Cerebellar nuclear complex (tissue), 1 donor: ENCODE measurements around the gene COPG2.
"Not testable (repeated sequence)": the region's sequence is repeated elsewhere in the genome, so short reads cannot be mapped to it uniquely, and the experiment has no call there.

Experiments
- DNase-seq, 2 experiments: peaks; one replicate each; lab custom pipeline; 2025; lab: John Stamatoyannopoulos, UW

Gene COPG2

DNA sequence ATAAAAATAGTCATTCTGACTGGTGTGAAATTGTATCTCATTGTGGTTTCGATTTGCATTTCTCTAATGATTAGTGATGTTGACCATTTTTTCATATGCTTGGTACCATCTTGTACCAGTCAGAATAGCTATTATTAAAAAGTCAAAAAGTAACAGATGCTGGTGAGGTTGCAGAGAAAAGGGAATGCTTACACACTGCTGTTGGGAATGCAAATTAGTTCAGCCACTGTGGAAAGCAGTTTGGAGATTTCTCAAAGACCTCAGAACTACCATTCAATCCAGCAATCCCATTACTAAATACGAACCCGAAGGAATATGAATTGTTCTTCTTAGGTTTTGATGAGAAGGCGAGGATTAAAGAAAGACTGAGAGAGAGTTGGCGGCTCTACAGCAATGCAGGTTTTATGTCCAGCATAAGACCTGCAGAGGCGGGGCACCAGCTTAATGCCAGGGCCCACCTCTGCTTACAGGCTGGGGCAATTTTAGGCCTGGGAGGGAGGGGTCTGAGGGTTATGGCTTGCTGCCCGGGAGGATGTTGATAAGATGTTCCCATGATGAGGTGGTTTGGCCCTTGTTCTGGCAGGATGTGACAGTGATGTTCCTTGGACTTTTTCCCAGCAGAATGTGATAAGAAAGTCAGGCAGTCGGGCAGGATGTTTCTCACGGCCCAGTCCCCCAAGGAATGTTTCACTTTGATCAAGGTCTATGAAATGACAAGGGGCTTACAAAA is 102.2 kb downstream of the COPG2 start:
- DNase-seq, result no peak

DNA sequence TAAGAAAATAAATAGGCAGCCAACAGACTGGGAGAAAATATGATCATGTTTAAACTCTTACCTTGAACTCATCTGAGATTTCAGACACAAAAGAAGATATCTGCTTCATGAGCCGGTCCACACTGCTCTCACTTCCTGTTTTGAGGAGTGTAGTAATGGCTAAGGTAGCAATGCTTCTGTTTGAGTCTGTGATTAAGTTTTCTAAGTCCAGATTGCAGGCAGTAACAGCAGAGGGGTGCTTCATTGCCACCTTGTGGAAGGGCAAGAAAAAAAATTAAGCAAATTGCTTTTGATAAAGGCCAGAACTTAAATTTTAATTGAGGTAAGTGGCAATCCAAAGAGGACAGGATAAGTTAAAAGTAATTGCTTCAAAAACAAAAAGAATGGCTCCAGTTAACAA is 107.6 kb downstream of the COPG2 start:
- no peak for DNase-seq

DNA sequence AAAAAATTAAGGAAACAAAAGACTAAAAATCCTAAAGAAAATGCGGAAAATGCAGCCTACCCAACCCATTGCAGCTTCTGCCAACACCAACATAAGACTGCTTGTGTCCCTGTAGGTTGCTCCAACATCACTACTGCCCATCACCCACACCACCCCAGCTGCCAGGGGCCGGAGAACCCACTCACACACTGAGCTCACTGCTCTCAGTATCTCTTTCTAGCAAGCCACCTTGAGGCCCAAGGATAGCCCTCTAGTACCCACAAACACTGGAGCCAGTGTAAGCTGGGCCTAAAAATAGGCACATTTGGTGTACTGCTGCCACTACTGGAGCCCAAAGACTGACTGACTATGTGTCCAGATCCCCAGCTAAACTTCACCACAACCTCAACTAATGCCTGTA is 109.4 kb downstream of the COPG2 start:
- DNase-seq, result no peak

DNA sequence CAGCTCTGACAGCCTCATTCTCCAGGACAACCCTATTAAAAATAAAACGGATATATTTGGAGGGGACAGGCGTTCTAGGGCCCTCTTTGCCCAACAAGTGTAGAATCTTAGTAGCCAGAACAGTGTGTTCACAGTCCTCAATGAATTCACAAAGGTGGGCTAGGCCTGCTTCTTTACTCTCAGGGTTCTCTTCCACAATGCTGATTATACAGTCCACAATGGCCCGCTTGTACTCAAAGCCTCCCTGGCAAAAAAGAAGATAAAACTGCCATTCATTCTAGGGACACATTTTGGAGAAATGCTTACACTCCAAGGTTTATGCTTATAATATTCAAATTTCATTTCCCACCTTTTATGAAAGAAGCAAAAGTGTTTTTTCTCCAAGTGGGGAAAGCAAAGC is 114.1 kb downstream of the COPG2 start:
- no peak for DNase-seq

DNA sequence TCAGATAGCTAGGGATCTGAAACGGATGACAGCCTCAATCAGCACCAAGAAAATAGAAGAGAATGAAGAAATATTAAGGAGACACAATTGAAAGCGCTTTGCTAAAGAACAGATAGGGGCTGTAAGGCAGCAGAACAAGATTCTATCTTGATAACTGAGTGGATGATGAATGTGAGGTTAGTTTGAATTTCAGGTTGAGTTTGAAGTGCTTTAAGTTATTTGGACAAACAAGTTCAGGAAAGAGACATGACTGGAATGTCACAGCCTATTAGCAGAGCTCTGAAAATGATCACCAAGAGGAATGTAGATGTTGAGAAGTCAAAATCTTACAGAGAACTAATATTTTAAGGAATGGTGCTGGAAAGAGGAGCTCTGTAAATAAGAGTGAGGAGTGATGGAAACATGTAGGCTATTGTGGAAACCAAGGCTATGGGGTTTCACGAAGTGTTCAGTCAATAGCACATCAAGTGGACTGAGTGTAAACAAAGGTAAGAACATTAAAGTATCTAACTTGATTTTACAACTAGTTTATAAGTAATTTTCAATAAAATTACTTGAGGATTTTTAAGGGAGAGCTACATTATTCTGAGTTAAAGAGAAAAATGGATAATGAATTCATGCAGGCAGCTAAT is 115.0 kb downstream of the COPG2 start:
- DNase-seq, result no peak

DNA sequence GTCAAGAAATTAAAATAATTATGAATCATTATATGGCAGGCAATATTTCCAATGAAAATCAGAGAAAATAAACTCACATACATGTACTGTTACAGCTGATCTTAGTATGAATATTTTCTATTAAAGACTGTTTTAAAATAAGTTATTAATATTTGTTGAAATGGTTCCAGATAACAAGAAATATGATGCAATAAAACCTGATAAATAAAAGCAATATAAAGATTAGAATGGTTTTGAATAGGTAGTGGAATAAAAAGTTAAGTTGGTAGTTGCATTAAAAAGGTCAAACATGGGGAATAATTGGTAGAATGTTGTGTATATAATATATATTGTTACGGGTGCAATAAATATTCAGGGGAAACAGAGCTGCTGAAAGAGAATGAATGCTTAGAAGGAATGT is 124.2 kb downstream of the COPG2 start:
- no peak for DNase-seq

DNA sequence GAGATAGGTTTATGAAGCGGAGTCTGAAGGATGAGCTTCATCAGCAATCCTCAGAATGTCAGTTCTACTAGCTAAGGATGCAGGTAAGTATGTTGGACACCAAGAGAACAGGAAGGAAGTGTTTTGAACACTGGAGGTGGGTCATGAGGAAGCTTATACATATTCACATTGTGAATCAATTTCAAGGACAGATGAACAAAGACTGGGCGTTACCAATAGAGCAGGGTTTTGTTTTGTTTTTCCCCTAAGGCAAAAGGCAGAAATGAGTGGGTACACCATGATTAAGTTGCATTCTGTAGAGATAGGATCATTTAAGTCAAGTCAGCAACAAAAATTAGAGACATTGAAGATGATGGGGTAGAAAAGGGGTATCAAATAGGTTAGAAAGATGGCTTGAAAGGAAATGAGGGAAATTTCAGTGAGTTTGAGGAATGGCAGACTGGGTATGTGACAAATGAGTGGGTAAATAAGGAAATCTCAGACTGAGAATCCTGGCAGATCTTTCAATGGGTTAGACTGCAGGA is 125.0 kb downstream of the COPG2 start:
- DNase-seq, result no peak

DNA sequence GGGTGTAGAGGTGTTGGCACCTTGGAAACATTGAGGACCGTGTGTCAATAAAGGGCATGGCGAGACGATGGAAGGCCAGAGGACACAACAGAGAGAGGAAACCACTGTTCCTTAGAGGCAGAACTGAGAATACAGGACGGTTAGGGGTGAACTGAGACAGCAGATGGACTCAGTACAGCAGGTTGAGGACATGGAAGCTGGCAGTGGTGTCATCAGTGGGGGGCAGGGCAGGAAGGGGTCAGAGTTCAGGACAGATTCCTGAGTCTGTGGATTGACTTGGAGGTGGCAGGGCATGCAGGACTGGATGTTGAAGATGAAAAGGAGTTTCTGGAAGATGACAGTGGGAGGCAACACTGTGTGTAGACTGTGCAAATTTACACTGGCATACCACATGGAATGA is 126.3 kb downstream of the COPG2 start:
- DNase-seq, result not testable (repeated sequence)

DNA sequence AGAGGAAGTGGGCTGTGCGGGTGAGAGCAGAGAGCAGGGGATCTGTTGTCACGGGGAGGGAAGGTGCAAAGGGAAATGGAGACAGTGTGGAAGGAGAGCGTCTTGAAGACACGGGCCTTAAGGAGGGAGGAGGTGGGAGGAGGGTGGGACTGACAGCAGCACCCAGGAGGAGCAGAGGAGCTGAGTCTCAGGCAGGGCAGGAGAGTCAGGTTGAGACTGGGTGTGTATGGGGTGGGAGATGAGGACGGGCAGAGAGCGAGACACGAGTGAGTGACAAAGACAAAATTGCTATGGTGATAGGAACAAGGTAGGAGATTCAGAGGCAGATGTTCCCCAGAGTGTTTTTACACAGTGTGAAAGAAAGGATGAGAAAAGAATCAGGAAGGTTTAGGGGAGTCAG is 127.3 kb downstream of the COPG2 start:
- DNase-seq, result not testable (repeated sequence)

DNA sequence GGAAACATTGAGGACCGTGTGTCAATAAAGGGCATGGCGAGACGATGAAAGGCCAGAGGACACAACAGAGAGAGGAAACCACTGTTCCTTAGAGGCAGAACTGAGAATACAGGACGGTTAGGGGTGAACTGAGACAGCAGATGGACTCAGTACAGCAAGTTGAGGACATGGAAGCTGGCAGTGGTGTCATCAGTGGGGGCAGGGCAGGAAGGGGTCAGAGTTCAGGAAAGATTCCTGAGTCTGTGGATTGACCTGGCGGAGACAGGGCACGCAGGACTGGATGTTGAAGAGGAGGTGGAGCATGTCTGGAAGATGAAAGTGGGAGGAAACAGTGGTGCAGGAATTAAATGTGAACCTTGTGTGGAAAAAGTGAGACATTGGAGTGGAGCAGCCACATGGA is 130.7 kb downstream of the COPG2 start:
- DNase-seq, result not testable (repeated sequence)

DNA sequence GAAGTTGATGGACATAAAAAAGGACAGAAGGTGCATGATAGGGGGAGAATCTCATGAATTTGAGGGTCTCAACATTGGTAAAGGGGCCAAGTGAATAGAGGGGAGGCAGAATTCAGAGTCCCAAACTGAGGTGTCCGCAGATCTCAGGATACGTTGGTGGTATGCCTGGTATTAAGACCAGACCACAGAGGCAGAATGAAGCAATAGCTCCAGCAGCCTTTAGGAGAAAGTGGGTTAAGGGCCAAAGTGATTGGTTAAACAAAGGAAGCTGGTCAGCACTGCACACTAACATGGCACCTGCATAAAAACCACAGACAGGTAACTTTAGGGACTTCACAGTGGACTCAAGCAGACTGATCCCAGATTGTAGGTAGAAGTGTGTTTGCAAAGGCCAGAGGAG is 139.1 kb downstream of the COPG2 start:
- no peak for DNase-seq

DNA sequence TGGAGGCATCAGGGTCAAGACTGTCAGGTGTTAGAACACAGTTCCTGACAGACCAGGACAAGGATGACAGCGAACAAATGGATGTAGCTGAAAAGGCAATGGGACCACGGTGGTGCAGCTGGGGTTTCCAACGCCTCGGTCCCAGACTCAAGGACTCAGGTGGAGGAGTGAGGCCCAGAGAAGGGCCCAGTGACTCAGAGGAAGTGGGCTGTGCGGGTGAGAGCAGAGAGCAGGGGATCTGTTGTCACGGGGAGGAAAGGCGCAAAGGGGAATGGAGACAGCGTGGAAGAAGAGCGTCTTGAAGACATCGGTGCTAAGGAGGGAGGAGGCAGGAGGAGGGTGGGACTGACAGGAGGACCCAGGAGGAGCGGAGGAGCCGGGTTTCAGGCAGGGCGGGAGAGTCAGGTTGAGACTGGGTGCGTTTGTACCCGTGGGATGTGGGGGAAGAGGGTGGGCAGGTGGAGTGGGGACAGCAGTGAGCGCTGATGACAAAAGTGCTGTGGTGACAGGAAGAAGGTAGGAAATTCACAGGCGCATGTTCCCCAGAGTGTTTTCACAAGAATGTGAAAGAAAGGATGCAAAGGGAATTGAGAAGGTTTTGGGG is 140.7 kb downstream of the COPG2 start:
- DNase-seq, result not testable (repeated sequence)

DNA sequence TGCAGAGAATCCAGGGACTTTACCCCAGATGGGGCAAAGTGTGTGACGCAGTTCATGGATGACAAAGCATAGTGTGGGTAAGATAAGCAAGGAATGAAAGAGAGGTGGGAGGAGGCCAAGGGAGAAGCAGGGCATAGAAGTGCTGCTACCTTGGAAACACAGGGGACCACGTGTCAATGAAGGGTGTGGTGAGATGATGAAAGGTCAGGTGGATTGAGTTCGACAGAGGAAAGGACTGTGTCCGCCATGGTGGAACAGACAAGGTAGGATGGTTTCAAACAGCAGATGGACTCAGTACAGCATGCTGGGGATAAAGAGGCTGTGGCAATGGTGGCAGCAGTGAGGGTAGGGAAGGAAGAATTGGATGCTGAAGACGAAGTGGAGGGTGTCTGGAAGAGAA is 143.9 kb downstream of the COPG2 start:
- no peak for DNase-seq

DNA sequence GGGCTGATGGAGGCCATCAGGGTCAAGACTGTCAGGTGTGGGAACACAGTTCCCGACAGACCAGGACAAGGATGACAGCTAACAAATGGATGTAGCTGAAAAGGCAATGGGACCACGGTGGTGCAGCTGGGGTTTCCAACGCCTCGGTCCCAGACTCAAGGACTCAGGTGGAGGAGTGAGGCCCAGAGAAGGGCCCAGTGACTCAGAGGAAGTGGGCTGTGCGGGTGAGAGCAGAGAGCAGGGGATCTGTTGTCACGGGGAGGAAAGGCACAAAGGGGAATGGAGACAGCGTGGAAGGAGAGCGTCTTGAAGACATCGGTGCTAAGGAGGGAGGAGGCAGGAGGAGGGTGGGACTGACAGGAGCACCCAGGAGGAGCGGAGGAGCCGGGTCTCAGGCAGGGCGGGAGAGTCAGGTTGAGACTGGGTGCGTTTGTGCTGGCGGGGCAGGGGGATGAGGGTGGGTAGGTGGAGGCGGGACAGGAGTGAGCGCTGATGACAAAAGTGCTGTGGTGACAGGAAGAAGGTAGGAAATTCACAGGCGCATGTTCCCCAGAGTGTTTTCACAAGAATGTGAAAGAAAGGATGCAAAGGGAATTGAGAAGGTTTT is 144.9 kb downstream of the COPG2 start:
- DNase-seq, result not testable (repeated sequence)

DNA sequence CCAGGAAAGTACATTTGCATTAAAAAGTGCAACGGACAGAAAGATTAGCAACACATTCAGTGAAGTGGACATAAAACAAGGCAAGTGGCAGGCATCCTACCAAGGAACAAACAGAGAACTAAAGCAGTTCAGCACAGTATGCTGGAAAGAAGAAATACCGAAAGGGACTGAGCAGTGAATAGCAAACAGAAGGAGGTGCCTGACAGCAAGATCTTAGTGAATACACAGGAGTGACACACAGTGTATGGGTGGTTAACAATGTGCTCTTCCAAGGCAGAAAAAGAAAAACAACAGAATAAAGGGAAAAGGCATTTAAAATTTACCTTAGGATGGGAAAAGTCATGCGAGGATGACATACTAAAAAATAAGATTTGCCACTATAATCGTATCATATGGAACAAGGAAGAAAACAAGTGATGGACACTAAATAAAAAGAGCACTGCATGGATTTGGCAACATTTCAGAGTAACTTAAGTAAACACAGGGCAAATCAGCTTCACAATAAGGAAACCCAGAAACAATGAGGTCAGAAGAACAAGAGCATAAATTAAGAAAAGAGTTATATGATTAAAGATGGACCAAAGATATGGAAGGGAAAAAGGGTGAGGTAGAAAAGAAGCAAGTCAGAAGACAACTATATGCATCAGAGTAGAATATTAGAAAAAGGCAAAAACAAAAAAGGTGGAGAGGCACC is 147.1 kb downstream of the COPG2 start:
- DNase-seq, result no peak

DNA sequence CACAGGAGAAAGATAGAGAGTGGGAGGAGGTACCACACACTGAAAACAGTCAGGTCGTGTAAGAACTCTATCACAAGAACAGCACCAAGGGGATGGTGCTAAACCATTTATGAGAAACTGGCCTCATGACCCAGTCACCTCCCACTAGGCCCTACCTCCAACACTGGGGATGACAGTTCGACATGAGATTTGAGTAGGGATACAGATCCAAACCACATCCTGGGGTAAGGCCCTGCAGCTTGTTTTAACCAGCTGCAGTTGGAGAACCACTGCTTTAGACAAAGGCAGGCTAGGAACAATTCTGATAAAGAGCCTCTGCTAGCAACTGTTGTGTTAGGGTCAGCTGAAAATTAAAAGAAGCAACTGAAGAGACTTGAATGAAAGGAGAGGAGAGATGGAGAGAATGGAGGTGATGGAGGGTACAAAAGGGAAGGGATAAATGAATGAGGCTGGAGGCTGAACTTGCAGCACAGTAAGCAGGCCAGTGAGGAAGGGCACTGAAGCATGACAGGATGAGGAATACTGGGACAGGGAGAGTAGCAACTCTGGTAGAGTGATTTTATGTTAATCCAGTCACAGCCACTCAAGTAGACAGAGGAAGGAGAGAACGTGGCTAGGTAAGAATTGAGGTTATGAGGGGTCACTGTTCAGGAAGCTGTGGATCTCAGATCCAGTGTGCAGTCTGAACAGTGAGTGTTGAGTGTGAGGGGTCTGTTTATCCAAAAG is 153.1 kb downstream of the COPG2 start:
- DNase-seq, result no peak

DNA sequence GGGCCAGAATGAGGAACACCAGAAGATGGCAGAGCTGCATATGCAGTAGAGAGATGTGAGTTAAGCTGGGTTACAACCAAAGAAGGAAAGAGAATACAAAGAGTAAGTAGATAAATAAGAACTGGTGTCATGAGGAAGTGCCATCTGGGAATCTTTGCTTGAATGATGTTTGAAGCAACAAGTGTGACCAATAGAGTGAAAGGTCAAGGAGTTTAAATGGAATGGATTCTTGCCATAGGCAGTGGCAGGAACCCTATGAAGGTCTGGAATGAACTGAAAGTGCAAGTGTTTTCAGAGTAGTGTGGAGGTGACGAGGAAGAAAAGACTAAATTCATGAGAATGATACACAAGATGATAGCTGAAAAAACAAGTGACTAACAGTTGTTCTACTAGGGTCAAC is 155.1 kb downstream of the COPG2 start:
- no peak for DNase-seq

DNA sequence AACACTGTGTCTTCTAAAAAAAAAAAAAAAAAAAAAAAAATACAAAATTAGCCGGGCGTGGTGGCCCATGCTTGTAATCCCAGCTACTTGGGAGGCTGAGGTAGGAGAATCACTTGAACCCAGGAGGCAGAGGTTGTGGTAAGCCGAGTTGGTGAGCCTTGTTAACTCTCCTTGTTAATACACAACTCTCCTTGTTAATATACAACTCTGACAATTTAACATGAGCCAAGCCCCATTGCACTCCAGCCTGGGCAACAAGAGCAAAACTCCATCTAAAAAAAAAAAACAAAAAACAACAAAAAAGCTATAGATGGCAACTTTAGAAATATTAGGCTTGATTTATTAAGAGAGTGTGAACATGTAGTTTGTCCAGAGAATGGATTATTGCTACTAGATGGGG is 156.5 kb downstream of the COPG2 start:
- DNase-seq, result not testable (repeated sequence)

DNA sequence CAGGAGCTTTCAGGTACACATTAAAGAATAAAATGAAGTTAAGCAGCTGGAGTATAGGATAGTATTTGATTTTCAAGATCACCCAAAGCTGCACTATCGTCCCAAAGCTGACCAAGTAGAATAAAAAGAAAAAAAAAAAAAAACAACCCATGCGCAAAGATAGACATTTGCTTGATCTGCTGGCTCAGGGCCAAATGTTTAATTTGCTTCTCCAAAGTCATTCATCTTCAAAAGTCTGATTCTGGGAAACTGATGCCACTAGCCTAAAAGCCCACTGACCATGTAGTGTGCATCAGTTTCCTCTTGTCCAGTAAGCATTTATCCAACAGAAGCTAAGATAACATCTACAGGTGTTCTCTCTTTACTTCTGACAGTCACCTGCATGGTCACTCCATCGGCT is 162.2 kb downstream of the COPG2 start:
- DNase-seq, result no peak

DNA sequence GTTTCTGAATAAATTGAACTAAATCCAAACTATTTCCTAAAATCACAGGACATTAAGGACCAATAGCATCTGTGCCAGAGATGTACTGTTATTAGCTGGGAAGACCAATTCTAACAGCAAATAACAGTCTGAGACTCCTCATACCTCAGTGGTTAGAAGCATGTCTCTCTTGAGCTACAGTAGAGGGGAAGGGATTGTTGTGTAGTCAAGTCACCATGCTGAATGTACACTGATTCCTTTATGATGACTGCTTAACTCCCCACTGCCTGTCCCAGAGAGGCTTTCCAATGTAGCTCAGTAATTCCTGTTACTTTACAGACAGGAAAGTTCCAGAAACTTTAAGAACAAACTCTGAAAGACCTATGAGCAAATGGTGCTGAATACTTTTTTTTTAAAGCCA is 162.8 kb downstream of the COPG2 start:
- no peak for DNase-seq

DNA sequence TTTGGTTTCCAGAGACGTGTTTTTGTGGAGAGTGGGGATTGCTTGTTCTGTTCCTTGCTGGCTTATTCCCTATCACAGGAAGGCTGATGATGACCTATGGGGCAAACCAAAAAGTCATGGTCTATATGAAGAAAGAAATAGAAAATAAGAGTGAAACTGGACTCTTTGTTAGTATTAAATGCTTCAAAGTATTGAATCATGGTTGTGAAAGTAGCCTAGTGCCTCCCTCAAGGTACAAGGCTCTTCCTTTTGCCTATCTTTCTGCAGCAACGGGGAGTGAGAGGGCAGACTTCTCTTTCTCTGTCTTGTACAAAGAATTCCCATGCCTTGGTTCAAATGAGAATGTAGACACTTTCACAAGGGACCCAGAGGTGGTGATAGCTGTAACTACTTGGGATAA is 167.6 kb downstream of the COPG2 start:
- no peak for DNase-seq

DNA sequence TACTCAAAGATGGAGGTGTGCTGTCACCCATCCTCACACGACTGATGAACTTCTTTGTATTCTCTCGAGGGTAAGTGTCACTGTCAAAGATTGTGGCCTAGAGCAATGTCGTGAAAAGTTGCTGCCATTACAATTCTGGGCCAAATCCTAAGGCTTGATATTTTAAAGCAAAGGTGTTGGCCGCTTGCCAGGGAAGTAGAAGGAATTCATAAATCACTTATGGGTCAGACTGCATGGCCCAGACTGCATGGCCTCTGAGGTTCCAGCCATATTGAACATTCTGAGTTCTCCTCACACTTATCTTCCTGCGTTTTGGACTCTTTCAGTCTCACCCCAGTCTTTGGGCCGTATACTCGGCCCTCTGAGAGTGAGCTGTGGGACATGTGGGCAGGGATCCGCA is 168.1 kb downstream of the COPG2 start:
- DNase-seq, result no peak
